Lung (tissue), 12 donors: ENCODE data around the gene PRKAR1B. TPM values are rescaled to one million over a fixed set of nuclear protein-coding genes. Genes with fewer than 3 reads are reported as not detected.

ENCODE experiments used
- ATAC-seq: fragments of 200-7000 bp; cut with Tn5 transposase; one replicate; pipeline ENCODE4 v1.9.1; 2020; ENCODE audit warnings: moderate number of reproducible peaks; ENCODE audit not compliant: insufficient read depth, low FRiP score
- DNase-seq, 3 donors: peaks; one replicate each; pipeline ENCODE4 v3.0.0-alpha.2; 2013 to 2017
- H3K27ac ChIP-seq, 2 donors: one replicate each; pipeline ENCODE4 v1.5.1; 2013; ENCODE audit warnings: mild to moderate bottlenecking in 2 of 2, moderate library complexity in 2 of 2, control low read depth in 1 of 2, inconsistent platforms in 1 of 2, low read depth in 1 of 2, low read length in 1 of 2
- H3K27me3 ChIP-seq, 3 donors: one replicate each; pipeline ENCODE4 v1.5.1; 2013; ENCODE audit warnings: low read length in 2 of 3; ENCODE audit not compliant: control insufficient read depth in 3 of 3, insufficient read depth in 3 of 3
- H3K36me3 ChIP-seq, 4 donors: one replicate each; pipeline ENCODE4 v1.5.1; 2013; ENCODE audit warnings: low read length in 4 of 4, mild to moderate bottlenecking in 1 of 4, moderate library complexity in 1 of 4; ENCODE audit not compliant: control insufficient read depth in 4 of 4, insufficient read depth in 4 of 4
- H3K4me1 ChIP-seq, 5 donors: one replicate each; pipeline ENCODE4 v1.5.1; 2013; ENCODE audit warnings: low read length in 5 of 5, mild to moderate bottlenecking in 2 of 5, moderate library complexity in 1 of 5; ENCODE audit not compliant: control insufficient read depth in 5 of 5, insufficient read depth in 5 of 5
- H3K4me3 ChIP-seq: one replicate; pipeline ENCODE4 v1.5.1; 2013; ENCODE audit warnings: mild to moderate bottlenecking, control low read depth, moderate library complexity
- H3K9ac ChIP-seq, 2 donors: one replicate each; pipeline ENCODE4 v1.5.1; 2013; ENCODE audit warnings: low read length in 2 of 2, control low read depth in 1 of 2; ENCODE audit not compliant: insufficient read depth in 1 of 2
- H3K9me3 ChIP-seq, 4 donors: one replicate each; pipeline ENCODE4 v1.5.1; 2013; ENCODE audit warnings: low read length in 3 of 4, mild to moderate bottlenecking in 1 of 4, moderate library complexity in 1 of 4; ENCODE audit not compliant: control insufficient read depth in 4 of 4, insufficient read depth in 3 of 4
- CTCF ChIP-seq: IDR thresholded peaks from 2 replicates; pipeline ENCODE4 v1.5.1; 2012; ENCODE audit warnings: mild to moderate bottlenecking; ENCODE audit errors: control extremely low read depth, extremely low read depth
- WGBS, 2 donors: extraction: QIAGEN DNeasy Blood & Tissue Kit; methylation state at CpG; one replicate each; pipeline ENCODE4 v1.1.7; 2013; 5-methylcytosine and 5-hydroxymethylcytosine counted together
- polyA plus RNA-seq, 2 donors: library from polyadenylated mRNA; stranded (reverse); fragments of 200-250 nt; gene quantifications; one replicate each; pipeline ENCODE4 v1.2.1, GENCODE V29; 2013
- total RNA-seq, 2 donors: library from RNA; depleted of rRNA in 1 of 2; stranded (reverse); fragments of >200 nt in 1 of 2; gene quantifications; one replicate each; pipeline ENCODE4 v1.2.1, GENCODE V29; 2014 to 2021
- donor health status: control.
- donor health status: control.
- donor health status: Bipolar disorder and iron deficiency.
- donor health status: healthy.
- donor health status: DM: yes; HTN: yes; CAD: no.

Gene PRKAR1B
- total and polyA plus RNA-seq, 4 donors = 11.3 to 32.0 (median 16.3) TPM

GRCh38 chr7:747186-747585, 20.1 kb upstream of the PRKAR1B start:
- H3K4me1 ChIP-seq = no peaks in the 10 kb centered on the region
- DNase-seq = no peak
- no peak for ATAC-seq
- WGBS, 2 donors = 89 to 93% methylated on average over 12 of the region's 12 CpGs
- no peak overlapping the region for H3K9ac ChIP-seq
- H3K36me3 ChIP-seq = peaks cover 0 to 20% (median 18%) of the 10 kb centered on the region in 4 donors
- H3K9me3 ChIP-seq = peaks cover 0 to 2% (median 0%) of the 10 kb centered on the region in 4 donors
- H3K4me3 ChIP-seq = no peak overlapping the region
- no peaks in the 10 kb centered on the region for H3K27me3 ChIP-seq
- H3K27ac ChIP-seq = no peak overlapping the region
- no peak for TF ChIP-seq CTCF

- Histone ChIP-seq H3K9ac (no peak overlapping the region), H3K4me1 (no peaks in the 10 kb centered on the region), H3K27me3 (no peaks in the 10 kb centered on the region), H3K9me3 (peaks cover 0 to 2% (median 0%) of the 10 kb centered on the region in 4 donors), H3K36me3 (peaks cover 0 to 26% (median 15%) of the 10 kb centered on the region in 4 donors), H3K4me3 (no peak overlapping the region), H3K27ac (no peak overlapping the region)
- DNase-seq (no peak), ATAC-seq (no peak)
- WGBS, 2 donors = 96 to 97% methylated on average over 34 to 40 of the region's 40 CpGs
- no peak for TF ChIP-seq CTCF
Measured at GRCh38 chr7:746155-747061, 19.3 kb upstream of the PRKAR1B start.

- H3K36me3 ChIP-seq = peaks cover 3 to 32% (median 10%) of the 10 kb centered on the region in 4 donors
- no peak overlapping the region for H3K27ac ChIP-seq
- no peaks in the 10 kb centered on the region for H3K27me3 ChIP-seq
- WGBS, 2 donors = 96% methylated on average over 23 of the region's 23 CpGs
- no peak overlapping the region for H3K4me3 ChIP-seq
- H3K9me3 ChIP-seq = peaks cover 0 to 2% (median 0%) of the 10 kb centered on the region in 4 donors
- H3K9ac ChIP-seq = no peak overlapping the region
- no peak for TF ChIP-seq CTCF
- ATAC-seq (no peak), DNase-seq (no peak)
- no peaks in the 10 kb centered on the region for H3K4me1 ChIP-seq
Measured at GRCh38 chr7:745431-746154, 18.5 kb upstream of the PRKAR1B start.
